H1 (cell line): ENCODE measurements around the gene KRT81. TPM values are rescaled to one million over a fixed set of nuclear protein-coding genes. Genes with fewer than 3 reads are reported as not detected.
"Not testable (repeated sequence)": the region's sequence is repeated elsewhere in the genome, so short reads cannot be mapped to it uniquely, and the experiment has no call there.

Source experiments
- CTCF ChIA-PET: fragments of 300-600 bp; sonication (Branson Sonifier 250); formaldehyde crosslinking; loops from one replicate; lab custom pipeline; 2021; ENCODE audit not compliant: partially characterized antibody; lab: Charles Lee
- POLR2A ChIA-PET: fragments of 300-600 bp; sonication (Branson Sonifier 250); formaldehyde crosslinking; loops from one replicate; lab custom pipeline; 2021; ENCODE audit warnings: inconsistent platforms; ENCODE audit not compliant: partially characterized antibody; lab: Charles Lee
- DNase-seq, 2 experiments: peaks; one replicate each; pipeline versions ENCODE4 v3.0.0 to v3.0.0-alpha.2; 2010 to 2022; ENCODE audit warnings: low spot score in 2 of 2, low read depth in 1 of 2, mixed read lengths in 1 of 2
- FAIRE-seq: peaks from 2 replicates; lab custom pipeline; 2011; peaks lifted over from hg19 to GRCh38; lab: Jason Lieb, UNC
- H2AFZ ChIP-seq: 2 replicates; pipeline ENCODE4 v1.8.1; 2012; ENCODE audit warnings: low read length, inconsistent platforms
- H2AK5ac ChIP-seq: 2 replicates; pipeline ENCODE4 v1.6.1; 2013; ENCODE audit warnings: low read depth, low read length
- H2BK120ac ChIP-seq: replicated peaks from 2 replicates; pipeline ENCODE3; 2013; ENCODE audit warnings: low read depth, low read length, inconsistent platforms
- H2BK12ac ChIP-seq: 2 replicates; pipeline ENCODE4 v1.6.1; 2013; ENCODE audit warnings: low read depth, low read length
- H2BK15ac ChIP-seq: 2 replicates; pipeline ENCODE4 v1.6.1; 2013; ENCODE audit warnings: low read length
- H2BK20ac ChIP-seq: 2 replicates; pipeline ENCODE4 v1.6.1; 2013; ENCODE audit warnings: low read length
- H2BK5ac ChIP-seq: 2 replicates; pipeline ENCODE4 v1.6.1; 2013; ENCODE audit warnings: low read depth, low read length
- H3K14ac ChIP-seq: 2 replicates; pipeline ENCODE4 v1.6.1; 2013; ENCODE audit warnings: inconsistent platforms; ENCODE audit not compliant: insufficient read length
- H3K18ac ChIP-seq: 2 replicates; pipeline ENCODE4 v1.6.1; 2013; ENCODE audit warnings: low read length; ENCODE audit errors: extremely low read depth
- H3K23ac ChIP-seq: 2 replicates; pipeline ENCODE4 v1.6.1; 2013; ENCODE audit warnings: inconsistent platforms; ENCODE audit not compliant: insufficient read length
- H3K23me2 ChIP-seq: 2 replicates; pipeline ENCODE4 v1.6.1; 2013; ENCODE audit warnings: low read depth, low read length
- H3K27ac ChIP-seq: 2 replicates; pipeline ENCODE4 v1.6.1; 2011; ENCODE audit warnings: low read depth, low read length, inconsistent platforms
- H3K27me3 ChIP-seq, 4 experiments: replicated peaks in 1 of 4; 1 replicate in 1 of 4; 2 replicates in 3 of 4; pipeline versions ENCODE4 v1.6.1 to v1.8.1; 2011 to 2013; ENCODE audit warnings: low read length in 3 of 4, mild to moderate bottlenecking in 3 of 4, inconsistent platforms in 2 of 4, mixed read lengths in 2 of 4, moderate library complexity in 1 of 4; ENCODE audit not compliant: control insufficient read depth in 3 of 4, insufficient read depth in 3 of 4; ENCODE audit errors: extremely low read depth in 1 of 4
- H3K36me3 ChIP-seq, 4 experiments: 2 replicates each; pipeline versions ENCODE4 v1.6.1 to v1.8.1; 2011 to 2013; ENCODE audit warnings: mild to moderate bottlenecking in 4 of 4, low read length in 3 of 4, moderate library complexity in 2 of 4, control low read depth in 1 of 4, inconsistent platforms in 1 of 4; ENCODE audit not compliant: insufficient read depth in 4 of 4, control insufficient read depth in 2 of 4
- H3K4ac ChIP-seq: replicated peaks from 2 replicates; pipeline ENCODE3; 2013; ENCODE audit warnings: low read length, low read depth, mixed read lengths, inconsistent platforms; ENCODE audit not compliant: insufficient read length
- H3K4me1 ChIP-seq, 4 experiments: replicated peaks in 1 of 4; 1 replicate in 1 of 4; 2 replicates in 3 of 4; pipeline versions ENCODE4 v1.6.1 to v1.8.1; 2011 to 2013; ENCODE audit warnings: low read length in 3 of 4, inconsistent platforms in 2 of 4, mixed read lengths in 1 of 4; ENCODE audit not compliant: insufficient read depth in 4 of 4, control insufficient read depth in 3 of 4
- H3K4me2 ChIP-seq, 2 experiments: 2 replicates each; pipeline versions ENCODE4 v1.6.1 to v1.8.1; 2011 to 2013; ENCODE audit warnings: low read depth in 2 of 2, low read length in 2 of 2, control low read depth in 1 of 2, inconsistent platforms in 1 of 2, mild to moderate bottlenecking in 1 of 2; ENCODE audit not compliant: insufficient read depth in 1 of 2
- H3K4me3 ChIP-seq, 4 experiments: fragments of 200-600, 300-600 bp in 1 of 4; sonication (generic), shearing (Covaris generic), sonication (Bioruptor Twin) in 1 of 4; 2 replicates each; pipeline versions ENCODE4 v1.5.1 to v1.8.1; 2011 to 2016; ENCODE audit warnings: low read length in 4 of 4, low read depth in 3 of 4, control low read depth in 2 of 4, inconsistent platforms in 2 of 4, mild to moderate bottlenecking in 2 of 4, mixed read lengths in 1 of 4, moderate library complexity in 1 of 4; ENCODE audit not compliant: insufficient read depth in 2 of 4; ENCODE audit errors: extremely low read depth in 1 of 4
- H3K56ac ChIP-seq: replicated peaks from 2 replicates; pipeline ENCODE3; 2013; ENCODE audit warnings: low read depth, mild to moderate bottlenecking, mixed read lengths, low read length, inconsistent platforms; ENCODE audit not compliant: insufficient read length
- H3K79me1 ChIP-seq: 2 replicates; pipeline ENCODE4 v1.6.1; 2013; ENCODE audit warnings: low read depth, low read length, control low read depth
- H3K79me2 ChIP-seq, 2 experiments: 2 replicates each; pipeline versions ENCODE4 v1.6.1 to v1.8.1; 2012 to 2013; ENCODE audit warnings: low read length in 2 of 2, mild to moderate bottlenecking in 2 of 2, inconsistent platforms in 1 of 2; ENCODE audit not compliant: insufficient read depth in 2 of 2, control insufficient read depth in 1 of 2
- H3K9ac ChIP-seq, 4 experiments: replicated peaks in 1 of 4; 1 replicate in 1 of 4; 2 replicates in 3 of 4; pipeline versions ENCODE4 v1.6.1 to v1.8.1; 2011 to 2013; ENCODE audit warnings: low read depth in 3 of 4, low read length in 3 of 4, control low read depth in 2 of 4, mild to moderate bottlenecking in 2 of 4, moderate library complexity in 2 of 4, inconsistent platforms in 1 of 4; ENCODE audit errors: extremely low read depth in 1 of 4
- H3K9me3 ChIP-seq, 2 experiments: 2 replicates each; pipeline versions ENCODE4 v1.6.1 to v1.8.1; 2012 to 2013; ENCODE audit warnings: mild to moderate bottlenecking in 2 of 2, moderate library complexity in 2 of 2, control low read depth in 1 of 2, inconsistent platforms in 1 of 2, low read depth in 1 of 2, low read length in 1 of 2, mixed read lengths in 1 of 2; ENCODE audit not compliant: insufficient read depth in 2 of 2
- H4K20me1 ChIP-seq, 2 experiments: replicated peaks in 1 of 2; 2 replicates each; pipeline versions ENCODE3 to v1.8.1; 2011 to 2013; ENCODE audit warnings: inconsistent platforms in 2 of 2, low read length in 2 of 2, mild to moderate bottlenecking in 1 of 2; ENCODE audit not compliant: insufficient read depth in 2 of 2, control insufficient read depth in 1 of 2
- H4K5ac ChIP-seq: 2 replicates; pipeline ENCODE4 v1.6.1; 2013; ENCODE audit warnings: low read length, low read depth, mixed read lengths, inconsistent platforms; ENCODE audit not compliant: insufficient read length
- H4K8ac ChIP-seq: 2 replicates; pipeline ENCODE4 v1.8.0; 2013; ENCODE audit warnings: mild to moderate bottlenecking, moderate library complexity, low read length, inconsistent platforms; ENCODE audit not compliant: insufficient read depth; ENCODE audit errors: extremely low read depth
- H4K91ac ChIP-seq: replicated peaks from 2 replicates; pipeline ENCODE3; 2013; ENCODE audit warnings: low read length, mixed read lengths, inconsistent platforms; ENCODE audit not compliant: insufficient read length
- RAD21 ChIP-seq, 2 experiments: IDR thresholded peaks in 1 of 2; conservative IDR thresholded peaks in 1 of 2; 2 replicates each; pipeline ENCODE4 v1.6.1; 2011; ENCODE audit warnings: low read depth in 2 of 2, low read length in 2 of 2, improper control_type of control experiment in 1 of 2, inconsistent platforms in 1 of 2, mild to moderate bottlenecking in 1 of 2, moderate library complexity in 1 of 2
- WGBS, 2 experiments: shearing (Covaris generic) in 1 of 2; methylation state at CpG; one replicate each; pipeline versions ENCODE4 v1.1.6 to v1.1.7; 2013 to 2015; ENCODE audit warnings: low lambda C conversion rate in 2 of 2, mixed read lengths in 2 of 2, inconsistent platforms in 1 of 2, low coverage in 1 of 2, missing lambda C conversion rate in 1 of 2; ENCODE audit not compliant: insufficient replicate concordance in 2 of 2, insufficient coverage in 1 of 2, insufficient read length in 1 of 2; ENCODE audit errors: extremely low coverage in 1 of 2, missing lambda C conversion rate in 1 of 2; 5-methylcytosine and 5-hydroxymethylcytosine counted together
- polyA plus RNA-seq, 7 experiments: library from polyadenylated mRNA; depleted of rRNA in 3 of 7; stranded (reverse) in 5 of 7; unstranded in 2 of 7; fragments of >200 nt in 5 of 7; fragments of 200-250 nt in 2 of 7; gene quantifications; 1 replicate in 5 of 7; 2 replicates in 1 of 7; 4 replicates in 1 of 7; pipeline versions ENCODE4 v1.2.1 to v1.2.3, GENCODE V29; 2011 to 2013; ENCODE audit warnings: missing spikeins in 2 of 7, mixed read lengths in 2 of 7
- total RNA-seq: library from RNA; stranded (reverse); fragmentation: NEBNext Ultra II Directional; extraction: Animal tissue kit (Norgen Biotek cat#: 25700); gene quantifications from 2 replicates; pipeline ENCODE4 v1.2.1, GENCODE V29; 2021
- TF ChIP-seq, protein P1 (sequence below), 3 experiments: IDR thresholded peaks; 1 replicate in 2 of 3; 2 replicates in 1 of 3; pipeline versions ENCODE4 v1.5.1 to v1.6.1; 2011; ENCODE audit warnings: low read length in 3 of 3, mild to moderate bottlenecking in 3 of 3, inconsistent platforms in 2 of 3, low read depth in 1 of 3, moderate library complexity in 1 of 3; ENCODE audit not compliant: insufficient read depth in 1 of 3; ENCODE audit errors: control extremely low read depth in 1 of 3

KRT81 gene
- total and polyA plus RNA-seq, 2 of the 8 experiments (the other 6 are each of a cell fraction or from before 2014, with no cell fraction given) = not detected

DNA sequence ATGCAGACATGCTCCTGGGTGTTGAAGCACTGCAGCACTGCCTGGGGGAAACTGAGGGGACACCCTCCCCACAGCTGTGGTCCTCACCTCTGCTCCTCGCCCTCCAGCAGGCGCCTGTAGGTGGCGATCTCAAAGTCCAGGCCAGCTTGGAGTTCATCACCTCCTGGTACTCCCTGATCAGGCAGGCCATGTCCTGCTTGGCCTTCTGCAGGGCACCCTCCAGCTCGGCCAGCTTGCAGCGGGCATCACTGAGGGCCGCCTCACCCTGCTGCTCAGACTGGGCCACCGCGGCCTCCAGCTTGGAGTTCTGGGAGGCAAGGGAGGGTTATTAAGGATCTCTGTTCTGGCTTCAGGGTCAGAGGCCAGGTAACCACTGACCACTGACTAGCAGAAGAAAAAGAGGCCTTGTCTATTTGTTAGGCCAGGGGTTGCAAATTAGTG, 39.1 kb downstream of the KRT81 start:
- 68% methylated on average over 8 of the region's 8 CpGs; no CpG with 5 or more reads in 1 of the 2 experiments for WGBS, 2 experiments
- CTCF ChIA-PET = interaction anchor here (0.5 to 14.6 kb wide), 28 partner anchors 13 to 1058 kb away, joined by 3 to 151 read pairs (median 7); partner anchors contain the start of genes KRT7 and KRT86
- H4K8ac ChIP-seq = not testable (repeated sequence)

More for the DNA sequence above, 39.1 kb downstream of the KRT81 start:
- not testable (repeated sequence) for H4K5ac ChIP-seq, H3K4me3 ChIP-seq, H2AK5ac ChIP-seq, H2BK12ac ChIP-seq, H3K79me1 ChIP-seq, H3K4me2 ChIP-seq, H4K91ac ChIP-seq, H3K9me3 ChIP-seq, H3K56ac ChIP-seq, H2BK120ac ChIP-seq, H3K23ac ChIP-seq
- POLR2A ChIA-PET = interaction anchor here (2.3 kb wide), 1 partner anchor 11 kb away, joined by 7 read pairs; no protein-coding TSS in a partner anchor
- TF ChIP-seq, protein P1, sequence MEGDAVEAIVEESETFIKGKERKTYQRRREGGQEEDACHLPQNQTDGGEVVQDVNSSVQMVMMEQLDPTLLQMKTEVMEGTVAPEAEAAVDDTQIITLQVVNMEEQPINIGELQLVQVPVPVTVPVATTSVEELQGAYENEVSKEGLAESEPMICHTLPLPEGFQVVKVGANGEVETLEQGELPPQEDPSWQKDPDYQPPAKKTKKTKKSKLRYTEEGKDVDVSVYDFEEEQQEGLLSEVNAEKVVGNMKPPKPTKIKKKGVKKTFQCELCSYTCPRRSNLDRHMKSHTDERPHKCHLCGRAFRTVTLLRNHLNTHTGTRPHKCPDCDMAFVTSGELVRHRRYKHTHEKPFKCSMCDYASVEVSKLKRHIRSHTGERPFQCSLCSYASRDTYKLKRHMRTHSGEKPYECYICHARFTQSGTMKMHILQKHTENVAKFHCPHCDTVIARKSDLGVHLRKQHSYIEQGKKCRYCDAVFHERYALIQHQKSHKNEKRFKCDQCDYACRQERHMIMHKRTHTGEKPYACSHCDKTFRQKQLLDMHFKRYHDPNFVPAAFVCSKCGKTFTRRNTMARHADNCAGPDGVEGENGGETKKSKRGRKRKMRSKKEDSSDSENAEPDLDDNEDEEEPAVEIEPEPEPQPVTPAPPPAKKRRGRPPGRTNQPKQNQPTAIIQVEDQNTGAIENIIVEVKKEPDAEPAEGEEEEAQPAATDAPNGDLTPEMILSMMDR (IDR thresholded peaks at IDR 0.05; ENCODE audit: control extremely low read depth in 1 of 3, insufficient read depth in 1 of 3, low read depth in 1 of 3, low read length in 3 of 3) = peak; percentile 58 to 68 (median 66)
- peak in 1 of 2 experiments; percentile 33; a peak in 2 of 4 replicates for TF ChIP-seq RAD21 (IDR thresholded peaks at IDR 0.05 in 1 of 2, conservative IDR thresholded peaks at IDR 0.05 in 1 of 2; ENCODE audit: low read depth in 2 of 2, low read length in 2 of 2)
- TF ChIP-seq, all 59 proteins: peak for 2; not testable (repeated sequence) for 57
- H2BK20ac ChIP-seq, H3K9ac ChIP-seq, H3K36me3 ChIP-seq, H3K18ac ChIP-seq, H3K4ac ChIP-seq, FAIRE-seq, H2BK15ac ChIP-seq, H2AFZ ChIP-seq, H3K27ac ChIP-seq, H2BK5ac ChIP-seq, H3K14ac ChIP-seq, H3K23me2 ChIP-seq, H4K20me1 ChIP-seq, H3K79me2 ChIP-seq: not testable (repeated sequence)
- H3K4me1 ChIP-seq = peaks cover 0 to 11% (median 3%) of the 10 kb centered on the region in 4 experiments; a peak in 5 of 7 replicates
- peaks cover 7 to 45% (median 35%) of the 10 kb centered on the region in 4 experiments for H3K27me3 ChIP-seq
- DNase-seq = peak in 1 of 2 experiments; percentile 72
